ENCODE data around the gene PHTF1.

- TF ChIP-seq SIN3A (IDR thresholded peaks at IDR 0.05; ENCODE audit: borderline replicate concordance, insufficient read depth, low read length) (no peak), REST (IDR thresholded peaks at IDR 0.05; ENCODE audit: insufficient read depth in 1 of 2, low read depth in 2 of 2, low read length in 2 of 2) (no peak), POLR2AphosphoS5 (IDR thresholded peaks at IDR 0.05; ENCODE audit: low read depth, low read length) (no peak), TAF1 (IDR thresholded peaks at IDR 0.05; ENCODE audit: borderline replicate concordance, insufficient read depth, low read length) (no peak), FOXP2 (optimal IDR thresholded peaks at IDR 0.05; ENCODE audit: borderline replicate concordance, extremely low read depth, extremely low read length, insufficient read depth) (no peak)
These were observed 20.3 kb upstream of the PHTF1 start for GRCh38 chr1:113779542-113779941.
